ENCODE results near the gene SKP1. TPM values are rescaled to one million over a fixed set of nuclear protein-coding genes. Genes with fewer than 3 reads are reported as not detected.

The SKP1 gene
- total and polyA plus RNA-seq, 5 experiments from 2014 or later, result 250 to 1,312 (median 1,138) TPM

- Mint-ChIP-seq H3K4me1 (peaks cover 21 to 69% (median 52%) of the 10 kb centered on the region in 4 donors), H3K27ac (peak overlapping the region in 3 of 10 donors; percentile 29 to 72 (median 49)), H3K27me3 (no peaks in the 10 kb centered on the region), H3K4me3 (peak overlapping the region in 1 of 10 donors; percentile 12), H3K36me3 (peaks cover 7 to 49% (median 8%) of the 10 kb centered on the region in 3 donors), H3K9me3 (no peaks in the 10 kb centered on the region)
- ATAC-seq, result no peak
- DNase-seq, result no peak
- POLR2A ChIA-PET, result no interaction called here
Observed at GRCh38 chr5:134206627-134207160, 29.9 kb upstream of the SKP1 start.

GRCh38 chr5:134204575-134204974 is 27.8 kb upstream of the SKP1 start:
- ATAC-seq (no peak), DNase-seq (no peak)
- Mint-ChIP-seq H3K9me3 (no peaks in the 10 kb centered on the region), H3K36me3 (peaks cover 13 to 70% (median 23%) of the 10 kb centered on the region in 3 donors), H3K4me3 (no peak overlapping the region), H3K27ac (peak overlapping the region in 6 of 10 donors; percentile 7 to 71 (median 38)), H3K27me3 (no peaks in the 10 kb centered on the region), H3K4me1 (peaks cover 20 to 52% (median 38%) of the 10 kb centered on the region in 4 donors)
- POLR2A ChIA-PET, result interaction anchor here (0.7 to 0.9 kb wide), 2 partner anchors 31 to 63 kb away, joined by 3 read pairs; no protein-coding TSS in a partner anchor

GRCh38 chr5:134203630-134204029 is 26.9 kb upstream of the SKP1 start:
- Mint-ChIP-seq H3K4me3 (peak overlapping the region in 1 of 10 donors; percentile 49), H3K27ac (peak overlapping the region in 2 of 10 donors; percentile 35 to 38), H3K4me1 (peaks cover 17 to 43% (median 30%) of the 10 kb centered on the region in 4 donors), H3K27me3 (no peaks in the 10 kb centered on the region), H3K36me3 (peaks cover 14 to 80% (median 25%) of the 10 kb centered on the region in 3 donors), H3K9me3 (no peaks in the 10 kb centered on the region)
- POLR2A ChIA-PET, result interaction anchor here (0.7 to 1.6 kb wide), 3 partner anchors 22 to 62 kb away, joined by 3 to 5 read pairs (median 3); partner anchors contain the start of gene PPP2CA
- no peak for ATAC-seq
- DNase-seq, result no peak

GRCh38 chr5:134195666-134196065 is 18.9 kb upstream of the SKP1 start:
- Mint-ChIP-seq H3K9me3 (no peaks in the 10 kb centered on the region), H3K36me3 (peaks cover 5 to 60% (median 11%) of the 10 kb centered on the region in 3 donors), H3K27ac (no peak overlapping the region), H3K27me3 (no peaks in the 10 kb centered on the region), H3K4me1 (peaks cover 0 to 6% (median 1%) of the 10 kb centered on the region in 4 donors), H3K4me3 (no peak overlapping the region)
- POLR2A ChIA-PET, result interaction anchor here (0.6 kb wide), 1 partner anchor 26 kb away, joined by 3 read pairs; no protein-coding TSS in a partner anchor
- DNase-seq (no peak), ATAC-seq (no peak)

GRCh38 chr5:134189031-134189430 is 12.3 kb upstream of the SKP1 start:
- H3K27ac Mint-ChIP-seq, result no peak overlapping the region
- peaks cover 0 to 3% (median 2%) of the 10 kb centered on the region in 4 donors for H3K4me1 Mint-ChIP-seq
- ATAC-seq, result no peak
- no peaks in the 10 kb centered on the region for H3K9me3 Mint-ChIP-seq
- no peaks in the 10 kb centered on the region for H3K27me3 Mint-ChIP-seq
- no peak overlapping the region for H3K4me3 Mint-ChIP-seq
- POLR2A ChIA-PET, result interaction anchor here (0.8 to 1.4 kb wide), 3 partner anchors 12 to 37 kb away, joined by 3 to 5 read pairs (median 4); partner anchors contain the start of genes PPP2CA and SKP1
- H3K36me3 Mint-ChIP-seq, result peaks cover 0 to 3% (median 0%) of the 10 kb centered on the region in 3 donors
- DNase-seq, result no peak

GRCh38 chr5:134188092-134188491 is 11.3 kb upstream of the SKP1 start:
- H3K27me3 Mint-ChIP-seq, result no peaks in the 10 kb centered on the region
- H3K4me1 Mint-ChIP-seq, result peaks cover 0 to 3% (median 2%) of the 10 kb centered on the region in 4 donors
- POLR2A ChIA-PET, result interaction anchor here (0.7 to 1.8 kb wide), 3 partner anchors 11 to 94 kb away, joined by 4 to 6 read pairs (median 5); partner anchors contain the start of genes PPP2CA and SKP1
- no peaks in the 10 kb centered on the region for H3K36me3 Mint-ChIP-seq
- H3K9me3 Mint-ChIP-seq, result no peaks in the 10 kb centered on the region
- no peak overlapping the region for H3K4me3 Mint-ChIP-seq
- DNase-seq, result no peak
- H3K27ac Mint-ChIP-seq, result peak overlapping the region in 1 of 10 donors; percentile 63
- ATAC-seq, result no peak

- DNase-seq, result peak; percentile 58 to 88 (median 73)
- peak; percentile 94 to 95 for ATAC-seq
- H3K9me3 Mint-ChIP-seq, result no peaks in the 10 kb centered on the region
- no peaks in the 10 kb centered on the region for H3K27me3 Mint-ChIP-seq
- peaks cover 0 to 2% (median under 1%) of the 10 kb centered on the region in 4 donors for H3K4me1 Mint-ChIP-seq
- H3K4me3 Mint-ChIP-seq, result peak overlapping the region in 1 of 10 donors; percentile 14
- H3K27ac Mint-ChIP-seq, result peak overlapping the region in 1 of 10 donors; percentile 79
- POLR2A ChIA-PET, result interaction anchor here (0.7 to 1.3 kb wide), 4 partner anchors 8 to 125 kb away, joined by 3 to 5 read pairs (median 4); partner anchors contain the start of gene PPP2CA
- no peaks in the 10 kb centered on the region for H3K36me3 Mint-ChIP-seq
Observed at GRCh38 chr5:134184155-134185135, 7.7 kb upstream of the SKP1 start.

GRCh38 chr5:134183481-134183880 is 6.7 kb upstream of the SKP1 start:
- ATAC-seq, result no peak
- Mint-ChIP-seq H3K27ac (no peak overlapping the region), H3K27me3 (no peaks in the 10 kb centered on the region), H3K9me3 (no peaks in the 10 kb centered on the region), H3K36me3 (no peaks in the 10 kb centered on the region), H3K4me3 (no peak overlapping the region), H3K4me1 (peaks cover 0 to 2% (median under 1%) of the 10 kb centered on the region in 4 donors)
- no peak for DNase-seq
- POLR2A ChIA-PET, result interaction anchor here (0.5 to 1.1 kb wide), 2 partner anchors 42 to 174 kb away, joined by 4 to 5 read pairs; partner anchors contain the start of gene PPP2CA

GRCh38 chr5:134178096-134178419 is 1.3 kb upstream of the SKP1 start:
- peaks cover 11 to 28% (median 22%) of the 10 kb centered on the region in 4 donors for H3K4me1 Mint-ChIP-seq
- peak overlapping the region in 7 of 10 donors; percentile 58 to 99 (median 98) for H3K27ac Mint-ChIP-seq
- ATAC-seq (no peak), DNase-seq (no peak)
- peak overlapping the region; percentile 93 to 99 (median 96) for H3K4me3 Mint-ChIP-seq
- POLR2A ChIA-PET, result interaction anchor here (1.3 to 4.3 kb wide), 14 partner anchors 26 to 560 kb away, joined by 4 to 73 read pairs (median 12); partner anchors contain the start of genes CAMLG, PPP2CA, TCF7 and VDAC1
- peaks cover 0 to 12% (median 5%) of the 10 kb centered on the region in 3 donors for H3K36me3 Mint-ChIP-seq
- H3K9me3 Mint-ChIP-seq, result no peaks in the 10 kb centered on the region
- H3K27me3 Mint-ChIP-seq, result no peaks in the 10 kb centered on the region

GRCh38 chr5:134177369-134178095 is 782 bp upstream of the SKP1 start:
- H3K4me3 Mint-ChIP-seq, result peak overlapping the region; percentile 93 to 99 (median 96)
- H3K27ac Mint-ChIP-seq, result peak overlapping the region; percentile 95 to 99 (median 98)
- POLR2A ChIA-PET, result interaction anchor here (0.5 to 4.3 kb wide), 37 partner anchors 9 to 1880 kb away, joined by 3 to 73 read pairs (median 7); partner anchors contain the start of genes CAMLG, CDKN2AIPNL, JADE2 and PPP2CA
- DNase-seq (no peak), ATAC-seq (no peak)
- no peaks in the 10 kb centered on the region for H3K27me3 Mint-ChIP-seq
- H3K4me1 Mint-ChIP-seq, result peaks cover 11 to 30% (median 24%) of the 10 kb centered on the region in 4 donors
- H3K36me3 Mint-ChIP-seq, result peaks cover 0 to 17% (median 7%) of the 10 kb centered on the region in 3 donors
- H3K9me3 Mint-ChIP-seq, result no peaks in the 10 kb centered on the region

GRCh38 chr5:134175921-134176510 is 734 bp downstream of the SKP1 start:
- H3K9me3 Mint-ChIP-seq, result no peaks in the 10 kb centered on the region
- peak overlapping the region; percentile 93 to 99 (median 96) for H3K4me3 Mint-ChIP-seq
- DNase-seq (peak in 3 of 10 donors; percentile 52 to 80 (median 70)), ATAC-seq (peak; percentile 20 to 39)
- peaks cover 22 to 45% (median 37%) of the 10 kb centered on the region in 4 donors for H3K4me1 Mint-ChIP-seq
- no peaks in the 10 kb centered on the region for H3K27me3 Mint-ChIP-seq
- POLR2A ChIA-PET, result interaction anchor here (0.6 to 4.3 kb wide), 40 partner anchors 8 to 1807 kb away, joined by 3 to 73 read pairs (median 6); partner anchors contain the start of genes CDKL3, CDKN2AIPNL, JADE2 and PCBD2
- H3K36me3 Mint-ChIP-seq, result peaks cover 0 to 32% (median 14%) of the 10 kb centered on the region in 3 donors
- peak overlapping the region; percentile 93 to 99 (median 98) for H3K27ac Mint-ChIP-seq
